GM18519 (cell line): ENCODE results near the gene MESD.

Experiments
- ATAC-seq: cut with Tn5 transposase; IDR thresholded peaks from one replicate; pipeline ENCODE4 v1.9.1; 2021; ENCODE audit warnings: mild to moderate bottlenecking, moderate library complexity; ENCODE audit not compliant: unreplicated experiment, low FRiP score

Gene MESD

DNA sequence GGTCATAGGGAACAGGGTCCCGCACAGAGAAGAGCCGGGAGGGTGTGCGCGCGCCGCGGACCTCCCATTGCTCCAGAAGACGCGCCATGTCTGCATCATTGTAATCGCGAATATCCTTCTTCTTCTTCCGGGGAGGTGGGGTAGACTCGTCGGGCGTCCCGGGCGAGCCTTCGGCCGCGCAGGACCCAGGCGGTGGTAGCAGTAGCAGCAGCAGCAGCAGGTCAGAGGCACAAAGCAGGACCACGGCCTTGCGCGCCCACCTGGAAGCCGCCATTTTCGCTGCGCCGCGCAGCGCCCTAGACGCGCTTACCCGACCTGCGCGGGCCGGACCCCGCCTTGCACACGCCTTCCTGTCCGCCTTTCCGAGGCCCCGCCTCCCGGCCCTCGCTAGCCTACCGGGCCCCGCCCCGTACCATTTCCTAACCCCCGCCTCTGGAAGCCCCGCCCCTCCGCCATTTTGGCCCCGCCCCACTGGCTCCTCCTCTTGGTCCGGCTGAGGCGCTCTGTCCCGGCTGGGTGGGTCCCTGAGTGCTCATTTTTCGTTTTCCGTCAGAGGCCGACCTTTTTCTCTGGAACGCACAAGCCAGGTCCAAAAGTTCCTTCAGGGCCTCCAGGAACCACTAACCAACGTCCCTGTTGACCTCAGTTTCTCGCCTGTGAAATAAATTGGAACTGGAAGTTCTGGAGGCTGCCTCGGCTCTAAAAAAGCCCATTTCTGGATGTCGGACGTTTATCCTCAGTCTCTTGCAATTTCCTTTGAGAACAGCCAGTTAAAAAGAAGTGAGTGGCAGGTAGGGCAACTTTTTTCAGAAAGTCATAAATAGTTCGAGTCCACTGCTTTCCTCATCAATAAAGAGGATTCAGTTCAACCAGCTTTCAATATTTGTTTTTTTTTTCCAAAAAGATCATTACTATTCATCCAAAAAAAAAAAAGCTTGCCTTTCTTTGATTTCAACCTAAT is at the start of gene MESD:
TSS of gene MESD (minus strand) at position 302 of the 961 bp plus-strand sequence. CDS start at position 274, 28 bp downstream.
- peak; percentile 86 for ATAC-seq

DNA sequence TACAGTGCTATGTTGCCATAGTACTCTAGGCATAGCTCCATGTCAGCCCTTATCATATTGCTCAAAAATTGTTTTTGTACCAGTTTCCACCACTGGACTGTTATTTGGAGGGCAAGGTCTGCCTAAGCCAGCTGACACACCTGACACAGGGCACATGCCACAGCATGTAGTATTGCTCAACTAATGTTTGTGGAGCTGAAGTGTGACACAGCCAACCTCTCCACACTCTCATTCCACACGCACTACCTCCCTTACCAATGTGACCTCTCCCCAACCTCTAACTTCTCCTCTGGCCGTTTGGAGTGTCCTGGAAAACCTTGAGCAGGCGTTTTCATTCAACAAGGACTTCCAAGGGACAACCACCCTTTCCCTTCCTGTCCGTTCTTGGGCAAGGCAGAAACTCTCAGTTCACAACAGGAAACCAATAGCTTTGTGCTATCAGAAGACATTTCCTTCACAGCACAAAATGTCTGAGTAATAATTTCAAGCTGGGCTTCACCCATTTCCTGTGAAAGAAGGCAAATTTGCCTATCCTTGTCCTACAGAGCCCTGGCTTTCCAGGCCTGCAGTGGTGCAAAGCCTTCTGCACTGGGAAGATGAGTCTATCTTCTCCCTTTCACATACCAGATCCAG is 49.5 kb upstream of the MESD start:
- no peak for ATAC-seq

DNA sequence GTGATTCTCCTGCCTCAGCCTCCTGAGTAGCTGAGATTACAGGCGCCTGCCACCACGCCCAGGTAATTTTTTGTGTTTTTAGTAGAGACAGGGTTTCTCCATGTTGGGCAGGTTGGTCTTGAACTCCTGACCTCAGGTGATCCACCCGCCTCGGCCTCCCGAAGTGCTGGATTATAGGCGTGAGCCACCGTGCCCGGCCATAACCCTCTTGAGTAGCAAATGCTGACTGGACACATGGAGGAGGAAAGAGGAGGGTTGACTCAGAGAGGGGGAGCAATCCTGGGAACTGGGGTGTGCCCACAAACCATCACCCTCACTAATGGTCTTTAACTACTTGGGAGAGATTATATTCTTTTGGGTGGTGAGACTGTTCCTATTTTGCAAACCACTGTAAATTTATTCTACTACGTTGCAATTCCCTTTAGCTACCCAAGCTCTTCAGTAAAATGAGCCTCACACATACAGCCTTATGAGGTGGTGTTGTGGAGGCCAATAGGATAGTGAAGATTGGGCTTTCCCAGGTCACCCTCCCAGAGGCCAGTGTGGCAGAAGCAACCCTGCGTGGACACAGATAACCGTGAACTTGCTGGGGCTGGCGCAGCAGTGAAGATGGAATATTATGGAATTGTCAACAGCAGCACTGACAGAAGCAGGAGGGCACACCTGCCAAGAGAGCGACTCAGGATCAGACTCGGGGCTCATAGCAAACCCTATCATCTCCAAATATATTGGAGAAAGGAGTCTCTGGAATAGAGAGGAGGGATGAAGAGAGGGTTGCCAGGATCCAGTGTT is 48.5 kb upstream of the MESD start:
- no peak for ATAC-seq

DNA sequence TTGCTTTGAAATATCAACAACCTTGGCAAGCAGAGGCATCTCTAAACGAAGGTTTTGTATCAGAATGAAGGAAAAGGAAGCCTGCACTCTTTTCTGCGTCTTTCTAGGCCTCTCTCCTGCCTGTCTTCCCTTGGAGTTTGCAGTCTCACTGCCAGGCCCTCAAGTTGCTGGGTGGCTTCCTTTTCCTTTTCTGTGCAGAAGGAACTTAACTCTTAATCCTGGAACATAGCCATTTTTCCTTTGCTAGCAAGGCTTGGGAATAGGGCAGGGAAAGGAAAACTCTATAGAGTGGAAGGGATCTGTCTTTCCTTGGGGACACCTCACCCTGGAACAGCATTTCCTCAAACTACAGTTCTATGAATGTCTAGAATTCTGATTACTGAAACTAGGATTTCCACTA is 43.9 kb upstream of the MESD start:
- ATAC-seq, result no peak

DNA sequence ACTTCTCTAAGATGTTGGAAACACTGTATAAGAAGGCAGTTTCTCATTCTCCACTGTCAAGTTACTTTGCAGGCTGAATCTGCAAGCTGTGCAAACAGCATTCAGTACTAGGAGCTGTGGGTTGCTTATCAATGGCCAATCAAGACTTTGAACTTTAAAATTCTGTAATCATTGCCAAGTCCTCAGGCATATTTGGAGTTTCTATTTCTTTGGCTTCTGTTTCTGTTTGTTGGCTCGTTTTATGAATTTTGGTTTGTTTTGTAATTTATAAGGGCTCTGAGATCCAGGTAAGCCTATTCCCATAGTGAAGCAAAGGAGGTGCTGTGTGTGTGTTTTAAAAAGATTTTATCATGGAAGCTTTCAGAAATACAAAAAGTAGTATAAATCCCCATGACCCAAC is 43.2 kb upstream of the MESD start:
- ATAC-seq, result no peak

DNA sequence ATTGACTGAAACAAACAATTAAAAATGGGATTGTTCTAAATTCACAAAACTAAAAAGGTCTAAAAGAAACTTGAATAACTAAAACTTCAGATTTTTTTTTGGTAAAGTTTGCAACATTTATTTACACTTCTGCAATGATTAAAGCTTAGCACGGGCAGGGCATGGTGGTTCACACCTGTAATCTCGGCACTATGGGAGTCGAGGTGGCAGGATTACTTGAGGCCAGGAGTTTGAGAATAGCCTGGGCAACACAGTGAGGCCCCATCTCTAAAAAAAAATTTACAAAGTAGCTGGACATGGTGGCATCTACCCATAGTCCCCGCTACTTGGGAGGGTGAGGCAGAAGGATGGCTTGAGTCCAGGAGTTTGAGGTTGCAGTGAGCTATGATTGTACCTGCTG is 42.7 kb upstream of the MESD start:
- ATAC-seq, result no peak

DNA sequence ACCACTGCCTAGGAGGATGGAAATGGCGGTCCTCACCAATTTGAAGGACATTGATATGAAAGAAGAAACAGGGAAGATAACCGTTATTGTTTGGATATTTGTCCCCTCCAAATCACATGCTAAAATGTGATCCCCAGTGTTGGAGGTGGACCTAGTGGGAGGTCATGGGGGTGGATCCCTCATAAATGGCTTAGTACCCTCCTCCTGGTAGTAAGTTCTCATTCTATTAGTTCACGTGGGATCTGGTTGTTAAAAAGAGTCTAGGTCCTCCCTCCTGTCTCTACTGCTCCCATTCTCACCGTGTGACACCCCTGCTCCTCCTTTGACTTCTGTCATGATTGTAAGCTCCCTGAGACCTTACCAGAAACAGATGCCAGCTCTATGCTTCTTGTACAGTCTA is 41.6 kb upstream of the MESD start:
- no peak for ATAC-seq

DNA sequence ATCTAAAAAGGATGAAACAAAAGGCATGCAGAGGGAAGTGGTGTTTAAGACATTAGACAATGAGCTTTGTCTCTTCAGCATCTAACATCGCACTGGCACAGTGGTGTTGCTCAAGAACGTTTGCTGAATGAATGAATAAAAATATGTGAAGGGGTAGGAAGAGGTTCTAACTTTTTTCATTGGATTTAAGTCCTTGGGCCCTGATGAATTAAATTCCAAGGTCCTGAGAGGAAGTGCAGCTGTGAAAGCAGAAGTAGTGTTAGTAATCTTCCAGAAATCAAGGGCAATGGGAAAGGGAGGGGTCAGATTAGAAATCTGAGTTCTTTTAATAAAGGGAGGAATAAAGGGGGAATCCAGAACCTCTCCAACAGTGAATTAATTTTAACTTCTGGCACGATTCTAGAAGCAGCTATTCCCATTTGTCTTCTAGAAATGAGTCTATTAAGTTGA is 40.7 kb upstream of the MESD start:
- no peak for ATAC-seq

DNA sequence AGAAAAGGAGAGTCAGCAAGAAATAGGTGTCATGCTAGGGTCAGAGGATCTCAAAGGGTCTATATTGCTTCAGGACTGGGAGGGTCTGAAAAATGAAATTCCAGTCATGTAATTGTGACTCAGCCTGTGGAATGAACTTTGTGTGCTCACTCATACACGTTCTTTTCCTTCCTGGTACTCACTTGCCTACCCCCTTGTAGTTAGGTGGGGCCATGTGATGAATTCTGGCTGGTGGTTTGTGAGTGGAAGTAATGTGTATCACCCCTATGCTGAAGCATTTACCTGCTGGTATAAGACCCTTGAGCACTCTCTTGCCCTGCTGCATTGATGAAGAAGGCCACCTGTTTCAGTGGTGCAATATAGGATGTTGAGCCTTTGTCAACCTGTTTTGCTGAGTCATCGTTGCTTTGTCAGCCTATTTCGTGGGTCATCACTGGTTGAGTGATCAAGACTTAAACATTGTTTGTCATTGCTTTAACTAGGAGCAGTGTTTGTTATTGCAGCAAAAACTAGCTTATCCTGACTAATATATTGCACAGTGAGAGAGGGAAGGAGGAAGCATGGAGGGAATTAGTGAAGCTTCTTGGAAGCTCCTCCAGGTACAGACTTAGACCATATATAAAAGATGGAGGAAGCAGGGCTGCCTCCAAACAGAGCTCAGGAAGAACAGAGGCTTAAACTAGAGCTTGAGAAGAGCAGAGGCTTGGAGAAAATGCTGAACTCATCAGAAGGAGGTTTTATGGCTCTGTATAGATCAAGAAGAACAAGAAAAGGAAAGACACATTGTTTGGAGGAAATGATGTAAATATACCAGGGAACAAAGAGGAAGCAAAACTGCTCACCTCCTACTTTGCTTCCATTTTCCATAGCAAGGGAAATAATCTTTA is 40.0 kb upstream of the MESD start:
- no peak for ATAC-seq

DNA sequence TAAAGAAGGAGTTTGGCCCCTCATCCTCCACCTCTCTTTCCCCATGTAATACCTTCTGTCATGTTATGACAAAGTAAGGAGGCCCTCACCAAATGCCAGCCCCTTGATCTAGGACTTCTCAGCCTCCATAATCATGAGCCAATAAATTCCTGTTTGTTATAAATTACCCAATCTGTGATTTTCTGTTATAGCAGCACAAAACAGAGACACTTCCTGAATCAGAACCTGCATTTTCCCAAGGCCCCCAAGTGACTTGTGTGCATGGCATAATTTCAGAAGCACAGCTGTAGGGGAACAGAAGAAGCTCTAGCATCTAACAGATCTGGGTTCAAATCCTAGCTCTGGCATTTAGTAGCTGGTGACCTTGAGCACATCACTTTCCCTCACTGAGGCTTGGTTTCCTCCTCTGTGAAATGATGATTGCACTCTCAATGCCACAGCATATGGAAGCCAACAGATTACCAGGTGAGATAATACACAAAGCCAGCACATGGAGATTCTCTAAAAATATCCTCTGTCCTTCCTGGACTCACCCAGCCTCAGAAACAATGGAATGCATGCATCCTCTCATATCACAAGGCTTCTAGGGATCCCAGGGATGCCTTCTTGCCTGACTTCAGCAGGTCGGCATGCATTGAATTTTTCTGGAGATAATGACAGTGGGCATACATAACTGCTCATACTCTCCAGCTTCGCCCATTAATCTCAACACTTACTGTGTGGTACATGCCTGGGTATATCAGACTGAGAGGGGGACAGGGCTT is 37.4 kb upstream of the MESD start:
- no peak for ATAC-seq

DNA sequence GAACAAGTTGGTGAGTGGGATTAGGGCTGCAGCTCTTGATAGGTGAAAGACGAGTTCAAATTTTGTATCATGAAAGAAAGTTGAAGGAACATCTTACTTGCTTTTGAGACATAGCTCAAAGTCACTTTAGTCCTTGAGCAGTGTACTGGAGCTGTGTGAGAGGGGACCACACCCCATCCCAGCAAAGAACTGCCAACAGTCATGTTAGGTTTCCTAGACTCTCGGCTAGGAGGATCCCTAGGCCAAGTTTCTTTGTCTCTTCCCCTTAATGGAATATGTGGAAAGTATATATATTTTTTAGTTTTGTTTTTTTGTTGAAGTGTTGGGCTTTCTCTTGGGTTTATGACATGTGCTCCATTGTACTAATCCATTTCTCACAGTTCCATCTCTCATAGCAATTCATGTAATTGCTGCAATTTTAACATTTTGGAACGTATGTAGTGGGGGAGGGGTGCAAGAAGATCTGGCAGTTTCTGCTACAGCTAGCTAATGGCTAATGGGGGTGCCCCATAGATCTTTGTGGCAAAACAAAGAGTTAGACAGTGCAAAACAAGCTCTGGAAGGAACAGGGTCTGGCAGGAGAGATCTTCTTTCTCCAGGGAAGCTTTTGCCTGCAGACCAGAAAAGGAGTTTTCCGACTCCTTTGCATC is 36.2 kb upstream of the MESD start:
- no peak for ATAC-seq

DNA sequence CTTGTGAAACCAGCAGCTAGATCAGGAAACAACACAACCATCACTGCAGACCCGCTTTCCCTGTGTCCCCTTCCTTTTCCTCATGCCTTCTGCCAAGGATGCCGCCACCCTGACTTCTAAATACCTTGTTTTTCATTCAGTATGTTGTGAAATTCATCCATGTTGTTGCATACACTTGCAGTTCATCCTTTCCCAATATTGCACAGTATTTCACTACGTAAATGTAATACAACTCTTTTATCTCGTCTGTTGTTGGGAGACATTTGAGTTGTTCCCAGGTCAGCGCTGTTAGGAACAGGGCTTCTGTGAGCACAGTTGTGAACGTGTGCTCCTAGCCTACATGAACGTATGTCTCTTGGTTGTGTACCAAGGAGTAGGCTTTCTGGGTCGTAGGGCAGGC is 35.3 kb upstream of the MESD start:
- no peak for ATAC-seq

DNA sequence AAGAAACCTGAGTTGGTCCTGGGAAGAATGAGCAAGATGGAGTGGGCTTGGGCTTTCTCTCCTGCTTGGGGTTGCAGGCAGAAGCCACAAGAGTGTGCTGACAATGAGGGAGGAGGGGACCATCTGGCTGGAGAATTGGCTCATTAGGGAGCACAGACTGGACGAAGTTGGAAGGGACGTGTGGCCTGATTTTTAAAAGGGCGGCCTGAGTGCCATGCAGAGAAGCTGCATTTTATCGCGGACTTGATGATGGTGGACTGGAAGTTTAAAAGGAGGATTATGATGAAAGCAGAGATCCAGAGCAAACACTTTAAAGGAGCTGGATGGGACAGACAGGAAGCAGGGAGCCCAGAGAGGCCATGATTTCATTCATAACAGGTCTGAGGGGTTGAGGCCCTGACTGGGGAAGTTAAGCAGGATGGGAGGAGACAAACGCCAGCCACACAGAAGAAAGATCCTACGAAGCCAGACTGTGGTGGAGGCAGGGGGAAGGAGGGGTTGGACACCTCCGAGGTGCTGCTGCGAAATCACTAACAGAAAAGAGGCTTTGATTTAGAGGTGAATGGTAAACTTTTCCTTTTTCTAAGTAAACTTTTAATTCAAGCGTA is 34.8 kb upstream of the MESD start:
- no peak for ATAC-seq

DNA sequence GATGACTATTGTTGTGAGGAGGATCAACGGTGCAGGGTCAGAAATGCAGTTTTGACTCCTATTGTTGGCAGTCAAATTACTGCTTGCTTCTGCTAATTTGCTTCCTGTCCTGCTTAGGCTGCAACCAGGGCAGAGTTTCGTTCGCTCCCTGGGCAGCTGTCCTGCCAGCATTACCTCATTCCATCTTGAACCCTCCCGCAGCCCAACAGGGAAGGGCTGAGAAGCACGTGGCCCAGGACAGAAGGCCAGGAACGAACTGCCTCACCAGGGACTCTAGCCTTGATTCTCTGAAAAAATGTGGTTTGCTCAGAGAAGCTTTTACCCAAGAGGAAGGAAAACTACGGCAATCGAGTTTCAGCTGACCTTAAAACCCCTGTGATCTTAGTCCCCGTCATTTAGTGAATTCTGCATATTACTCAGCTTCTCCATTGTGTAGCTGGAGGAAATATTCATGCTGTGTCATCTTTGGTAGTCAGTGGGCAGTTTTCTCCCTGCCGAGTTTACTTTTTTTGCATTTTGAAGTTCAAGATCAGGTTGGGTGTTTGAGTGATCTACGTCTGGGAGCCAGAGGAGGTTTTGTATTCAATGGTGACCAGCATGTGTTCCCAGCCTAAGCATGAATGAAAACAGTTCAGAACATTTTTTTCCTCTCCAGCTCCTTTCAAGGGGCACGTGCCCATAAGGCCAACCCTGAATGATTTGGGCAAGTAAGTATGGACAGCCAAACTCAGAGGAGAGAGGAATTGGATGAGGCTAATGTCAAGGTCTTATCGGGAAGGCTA is 34.1 kb upstream of the MESD start:
- ATAC-seq, result peak; percentile 94

DNA sequence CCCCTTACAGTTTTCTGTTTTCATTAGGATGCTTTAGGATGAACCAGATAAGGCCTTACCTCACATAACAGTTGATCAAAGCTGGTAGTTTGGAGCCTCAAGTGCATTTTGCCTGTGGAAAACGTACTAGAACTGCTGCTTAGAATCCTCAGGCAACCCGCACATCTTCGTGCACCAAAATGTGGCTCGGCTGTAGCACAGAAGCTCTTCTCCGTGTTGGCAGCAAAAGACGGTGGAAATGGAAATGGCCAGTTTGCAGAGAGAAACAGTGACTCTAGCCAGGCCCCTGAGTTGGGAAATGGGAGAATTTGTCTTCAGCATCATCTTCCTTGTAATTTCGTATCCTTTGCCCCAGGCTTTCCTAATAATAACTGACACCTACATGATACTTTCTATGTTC is 31.7 kb upstream of the MESD start:
- no peak for ATAC-seq

DNA sequence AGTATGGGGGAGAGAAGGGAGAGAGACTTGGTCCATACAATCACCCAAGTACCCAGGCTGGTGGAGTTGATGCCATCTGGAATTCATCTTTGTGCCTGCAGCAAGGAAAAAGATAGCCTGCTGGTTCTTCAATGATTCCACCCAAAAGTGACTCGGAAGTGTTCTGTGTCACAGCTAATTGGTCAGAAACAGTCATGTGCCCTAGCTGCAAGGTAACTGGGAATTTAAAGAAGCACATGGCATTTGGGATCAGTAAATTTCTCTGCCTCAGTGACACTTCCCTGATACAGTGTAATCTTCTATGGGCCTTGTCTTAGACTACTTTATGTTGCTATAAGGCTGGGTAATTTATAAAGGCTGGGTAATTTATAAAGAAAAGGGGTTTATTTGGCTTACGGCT is 28.6 kb upstream of the MESD start:
- no peak for ATAC-seq

DNA sequence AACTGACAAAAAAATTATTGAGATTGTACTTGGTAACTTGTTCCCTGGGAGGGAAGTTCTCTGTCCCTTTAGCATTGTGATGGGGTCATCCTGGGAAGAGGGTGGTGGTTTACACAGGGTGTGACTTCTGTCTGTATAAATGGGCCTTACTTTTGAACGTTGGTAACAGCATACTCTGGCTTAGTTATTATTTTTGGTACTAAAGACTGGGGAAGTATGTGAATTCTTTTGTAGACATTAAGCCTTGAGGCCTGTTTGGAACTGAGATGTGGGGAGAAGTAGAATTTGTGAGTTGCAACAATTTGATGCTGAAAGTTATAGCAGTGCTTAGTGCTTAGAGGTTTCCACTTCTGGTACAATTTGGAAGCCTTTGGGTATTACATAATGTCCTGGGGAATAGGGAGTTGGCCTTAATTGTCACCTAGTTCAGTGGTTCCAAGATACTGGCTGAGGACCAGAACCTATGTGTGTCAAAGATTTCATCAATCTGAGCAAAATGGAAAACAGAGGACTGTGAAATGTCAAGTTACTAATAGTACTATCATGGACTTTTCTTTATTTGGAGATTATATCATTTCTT is 27.0 kb upstream of the MESD start:
- no peak for ATAC-seq
